ENCODE data around the gene RTL9. TPM values are rescaled to one million over a fixed set of nuclear protein-coding genes. Genes with fewer than 3 reads are reported as not detected.
A peak's percentile ranks its signal among the peaks of the same experiment; 100 is the strongest.
"Not testable (repeated sequence)": the region's sequence is repeated elsewhere in the genome, so short reads cannot be mapped to it uniquely, and the experiment has no call there.

The RTL9 gene
- total RNA-seq, 1 experiment from 2014 or later: 0.29 TPM

DNA sequence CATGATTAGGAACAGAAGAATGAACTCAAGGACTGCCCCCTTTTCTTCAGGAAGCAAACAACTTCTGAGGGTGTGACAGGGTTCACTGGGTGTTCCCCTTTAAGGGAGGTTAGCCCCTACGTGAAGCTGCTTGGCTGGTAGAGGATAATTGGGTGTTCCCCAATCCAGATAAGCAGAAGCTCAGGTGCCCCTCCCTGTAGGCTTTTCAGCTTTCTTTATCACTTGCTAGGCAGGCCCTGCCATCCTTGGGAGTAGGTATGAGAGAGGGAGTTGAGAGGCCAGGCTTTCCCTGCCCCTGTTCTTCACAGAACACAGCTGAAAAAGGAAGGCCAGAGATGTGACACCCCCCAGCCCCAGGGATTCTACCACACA lies 44.2 kb downstream of the RTL9 start:
- DNase-seq (no peak), ATAC-seq (peak; percentile 25; the same call in 1 of the 2 replicates)
- Histone ChIP-seq H3K9ac (ENCODE audit: low read length) (peak overlapping the region; percentile 34), H3K4me2 (ENCODE audit: low read length) (peak overlapping the region; percentile 81), H3K36me3 (ENCODE audit: low read depth, low read length) (no peaks in the 10 kb centered on the region), H3K4me3 (ENCODE audit: low read length) (peak overlapping the region; percentile 36; the same call in 1 of the 2 replicates), H3K9me2 (replicated peaks; ENCODE audit: low read length) (no peaks in the 10 kb centered on the region), H3F3A (ENCODE audit: low read length, unreplicated experiment) (no peaks in the 10 kb centered on the region), H4K20me1 (ENCODE audit: low read length) (no peaks in the 10 kb centered on the region), H3K4me1 (ENCODE audit: insufficient read depth, low read length) (peaks cover 38% of the 10 kb centered on the region), H3K27me3 (ENCODE audit: low read length) (no peaks in the 10 kb centered on the region), H2AFZ (ENCODE audit: low read length) (peak overlapping the region; percentile 93; the same call in 1 of the 2 replicates), H3K79me2 (ENCODE audit: low read length) (no peaks in the 10 kb centered on the region), H3K9me3 (ENCODE audit: low read length) (no peaks in the 10 kb centered on the region), H3K27ac (ENCODE audit: low read length) (peak overlapping the region; percentile 94)
- BruUV-seq (replicated peaks): no TSS peak
- TF ChIP-seq EZH2 (IDR thresholded peaks at IDR 0.05; ENCODE audit: low read length, unreplicated experiment): no peak
- TF ChIP-seq, protein P1, sequence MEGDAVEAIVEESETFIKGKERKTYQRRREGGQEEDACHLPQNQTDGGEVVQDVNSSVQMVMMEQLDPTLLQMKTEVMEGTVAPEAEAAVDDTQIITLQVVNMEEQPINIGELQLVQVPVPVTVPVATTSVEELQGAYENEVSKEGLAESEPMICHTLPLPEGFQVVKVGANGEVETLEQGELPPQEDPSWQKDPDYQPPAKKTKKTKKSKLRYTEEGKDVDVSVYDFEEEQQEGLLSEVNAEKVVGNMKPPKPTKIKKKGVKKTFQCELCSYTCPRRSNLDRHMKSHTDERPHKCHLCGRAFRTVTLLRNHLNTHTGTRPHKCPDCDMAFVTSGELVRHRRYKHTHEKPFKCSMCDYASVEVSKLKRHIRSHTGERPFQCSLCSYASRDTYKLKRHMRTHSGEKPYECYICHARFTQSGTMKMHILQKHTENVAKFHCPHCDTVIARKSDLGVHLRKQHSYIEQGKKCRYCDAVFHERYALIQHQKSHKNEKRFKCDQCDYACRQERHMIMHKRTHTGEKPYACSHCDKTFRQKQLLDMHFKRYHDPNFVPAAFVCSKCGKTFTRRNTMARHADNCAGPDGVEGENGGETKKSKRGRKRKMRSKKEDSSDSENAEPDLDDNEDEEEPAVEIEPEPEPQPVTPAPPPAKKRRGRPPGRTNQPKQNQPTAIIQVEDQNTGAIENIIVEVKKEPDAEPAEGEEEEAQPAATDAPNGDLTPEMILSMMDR (conservative IDR thresholded peaks at IDR 0.05; ENCODE audit: low read depth, low read length): no peak
- CTCF ChIA-PET: no interaction called here
- POLR2A ChIA-PET (ENCODE audit: unreplicated experiment): no interaction called here
- intact Hi-C loops (cut with micrococcal nuclease): no loop called here

DNA sequence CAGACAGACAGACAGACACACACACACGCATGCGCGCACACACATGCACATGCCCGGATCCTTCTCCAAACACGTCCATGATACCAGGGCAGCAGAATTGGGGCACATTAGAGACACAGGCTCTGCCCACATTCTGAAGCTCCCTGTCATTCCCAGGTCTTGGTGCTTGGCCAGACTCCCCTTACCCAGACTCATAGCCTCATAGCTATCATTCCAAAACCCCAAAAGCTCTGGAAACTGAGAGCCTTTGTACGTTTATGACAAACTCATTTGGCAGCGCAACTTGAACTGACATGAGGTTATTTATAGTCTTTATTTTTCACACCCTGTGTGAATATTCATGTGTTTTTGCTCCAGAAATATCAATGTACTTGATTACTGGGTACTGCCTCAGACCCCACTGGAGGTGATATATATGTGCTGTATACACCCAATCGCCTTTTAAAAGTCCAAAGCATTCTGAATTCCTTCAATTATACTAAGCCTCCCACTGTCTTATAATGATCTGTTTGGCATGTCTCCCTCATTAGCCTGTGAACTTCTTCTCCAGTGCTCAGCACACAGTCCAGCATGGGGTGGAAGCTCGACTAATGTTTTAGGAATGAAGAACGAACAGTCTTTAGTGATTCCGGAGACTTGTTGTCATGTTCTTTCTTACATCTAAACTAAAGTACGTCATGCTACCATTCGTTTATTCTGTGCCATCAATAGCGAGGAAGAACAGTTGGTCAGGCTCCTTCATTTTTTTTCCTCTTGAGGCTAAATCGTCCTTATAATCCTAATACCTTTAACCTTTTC lies 45.0 kb downstream of the RTL9 start:
- Histone ChIP-seq H3K27ac (ENCODE audit: low read length) (peak overlapping the region; percentile 94), H3K4me2 (ENCODE audit: low read length) (no peak overlapping the region), H3K27me3 (ENCODE audit: low read length) (no peaks in the 10 kb centered on the region), H3K4me1 (ENCODE audit: insufficient read depth, low read length) (peaks cover 38% of the 10 kb centered on the region), H3K4me3 (ENCODE audit: low read length) (no peak overlapping the region), H3K9me2 (replicated peaks; ENCODE audit: low read length) (no peaks in the 10 kb centered on the region), H2AFZ (ENCODE audit: low read length) (no peak overlapping the region), H3K9me3 (ENCODE audit: low read length) (no peaks in the 10 kb centered on the region), H3K36me3 (ENCODE audit: low read depth, low read length) (no peaks in the 10 kb centered on the region), H4K20me1 (ENCODE audit: low read length) (no peaks in the 10 kb centered on the region), H3F3A (ENCODE audit: low read length, unreplicated experiment) (no peaks in the 10 kb centered on the region), H3K9ac (ENCODE audit: low read length) (no peak overlapping the region; the same call in 1 of the 2 replicates), H3K79me2 (ENCODE audit: low read length) (no peaks in the 10 kb centered on the region)
- TF ChIP-seq, protein P1 (conservative IDR thresholded peaks at IDR 0.05; ENCODE audit: low read depth, low read length): no peak
- DNase-seq (no peak), ATAC-seq (no peak)
- BruUV-seq (replicated peaks): no TSS peak
- POLR2A ChIA-PET (ENCODE audit: unreplicated experiment): no interaction called here
- intact Hi-C loops (cut with micrococcal nuclease): no loop called here
- CTCF ChIA-PET: no interaction called here

DNA sequence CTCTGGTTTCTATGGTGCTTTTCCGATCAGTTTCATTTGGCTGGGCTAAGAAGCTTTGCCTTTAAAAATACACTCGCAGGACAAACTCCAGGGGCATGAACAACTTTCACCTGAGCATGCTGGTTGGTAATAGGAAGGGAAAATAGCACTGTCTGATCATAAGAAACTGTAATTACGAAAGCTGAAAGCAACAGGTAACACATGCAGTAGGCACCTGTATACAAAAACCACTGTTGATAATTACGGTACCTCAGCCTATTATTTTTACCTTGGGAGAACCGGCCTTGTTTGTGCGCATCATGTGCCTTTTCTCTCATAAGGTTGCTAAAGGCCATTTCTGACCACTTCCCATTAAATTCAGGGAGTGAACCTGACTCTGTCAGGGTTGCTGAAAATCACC lies 45.7 kb downstream of the RTL9 start:
- intact Hi-C loops (cut with micrococcal nuclease): no loop called here
- Histone ChIP-seq H2AFZ (ENCODE audit: low read length) (no peak overlapping the region), H3K9me3 (ENCODE audit: low read length) (no peaks in the 10 kb centered on the region), H3K4me3 (ENCODE audit: low read length) (no peak overlapping the region), H4K20me1 (ENCODE audit: low read length) (no peaks in the 10 kb centered on the region), H3F3A (ENCODE audit: low read length, unreplicated experiment) (no peaks in the 10 kb centered on the region), H3K9ac (ENCODE audit: low read length) (no peak overlapping the region), H3K27ac (ENCODE audit: low read length) (no peak overlapping the region), H3K79me2 (ENCODE audit: low read length) (no peaks in the 10 kb centered on the region), H3K4me2 (ENCODE audit: low read length) (no peak overlapping the region), H3K27me3 (ENCODE audit: low read length) (no peaks in the 10 kb centered on the region), H3K9me2 (replicated peaks; ENCODE audit: low read length) (no peaks in the 10 kb centered on the region), H3K36me3 (ENCODE audit: low read depth, low read length) (no peaks in the 10 kb centered on the region), H3K4me1 (ENCODE audit: insufficient read depth, low read length) (peaks cover 41% of the 10 kb centered on the region)
- ChIA-PET POLR2A (ENCODE audit: unreplicated experiment) (no interaction called here), CTCF (no interaction called here)
- DNase-seq (no peak), ATAC-seq (no peak)
- TF ChIP-seq, protein P1 (conservative IDR thresholded peaks at IDR 0.05; ENCODE audit: low read depth, low read length): no peak
- TF ChIP-seq EZH2 (IDR thresholded peaks at IDR 0.05; ENCODE audit: low read length, unreplicated experiment): no peak
- no peak for TF ChIP-seq EZH2phosphoT487 (IDR thresholded peaks at IDR 0.05; ENCODE audit: borderline replicate concordance, low read length)
- BruUV-seq (replicated peaks): no TSS peak

DNA sequence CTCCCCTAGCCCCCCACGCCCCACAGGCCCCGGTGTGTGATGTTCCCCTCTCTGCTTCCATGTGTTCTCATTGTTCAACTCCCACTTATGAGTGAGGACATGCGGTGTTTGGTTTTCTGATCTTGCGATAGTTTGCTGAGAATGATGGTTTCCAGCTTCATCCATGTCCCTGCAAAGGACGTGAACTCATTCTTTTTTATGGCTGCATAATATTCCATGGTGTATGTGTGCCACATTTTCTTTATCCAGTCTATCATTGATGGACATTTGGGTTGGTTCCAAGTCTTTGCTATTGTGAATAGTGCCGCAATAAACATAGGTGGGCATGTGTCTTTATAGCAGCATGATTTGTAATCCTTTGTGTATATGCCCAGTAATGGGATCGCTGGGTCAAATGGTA lies 47.6 kb downstream of the RTL9 start:
- intact Hi-C loops (cut with micrococcal nuclease); H3F3A ChIP-seq (ENCODE audit: low read length, unreplicated experiment); H3K9me3 ChIP-seq (ENCODE audit: low read length); ATAC-seq; H2AFZ ChIP-seq (ENCODE audit: low read length); BruUV-seq (replicated peaks); DNase-seq; H3K9ac ChIP-seq (ENCODE audit: low read length); H3K4me3 ChIP-seq (ENCODE audit: low read length); H3K9me2 ChIP-seq (replicated peaks; ENCODE audit: low read length); H3K4me2 ChIP-seq (ENCODE audit: low read length); CTCF ChIA-PET; H3K36me3 ChIP-seq (ENCODE audit: low read depth, low read length); H4K20me1 ChIP-seq (ENCODE audit: low read length); POLR2A ChIA-PET (ENCODE audit: unreplicated experiment); H3K27ac ChIP-seq (ENCODE audit: low read length); H3K27me3 ChIP-seq (ENCODE audit: low read length); H3K79me2 ChIP-seq (ENCODE audit: low read length): not testable (repeated sequence)
- H3K4me1 ChIP-seq (ENCODE audit: insufficient read depth, low read length): peaks cover 55% of the 10 kb centered on the region

Measured in PC-3 (cell line).